ENCODE data around the gene DMGDH. TPM values are rescaled to one million over a fixed set of nuclear protein-coding genes. Genes with fewer than 3 reads are reported as not detected.

Gene DMGDH
- total and polyA plus RNA-seq, 4 donors: 28.9 to 130 (median 48.5) TPM

DNA sequence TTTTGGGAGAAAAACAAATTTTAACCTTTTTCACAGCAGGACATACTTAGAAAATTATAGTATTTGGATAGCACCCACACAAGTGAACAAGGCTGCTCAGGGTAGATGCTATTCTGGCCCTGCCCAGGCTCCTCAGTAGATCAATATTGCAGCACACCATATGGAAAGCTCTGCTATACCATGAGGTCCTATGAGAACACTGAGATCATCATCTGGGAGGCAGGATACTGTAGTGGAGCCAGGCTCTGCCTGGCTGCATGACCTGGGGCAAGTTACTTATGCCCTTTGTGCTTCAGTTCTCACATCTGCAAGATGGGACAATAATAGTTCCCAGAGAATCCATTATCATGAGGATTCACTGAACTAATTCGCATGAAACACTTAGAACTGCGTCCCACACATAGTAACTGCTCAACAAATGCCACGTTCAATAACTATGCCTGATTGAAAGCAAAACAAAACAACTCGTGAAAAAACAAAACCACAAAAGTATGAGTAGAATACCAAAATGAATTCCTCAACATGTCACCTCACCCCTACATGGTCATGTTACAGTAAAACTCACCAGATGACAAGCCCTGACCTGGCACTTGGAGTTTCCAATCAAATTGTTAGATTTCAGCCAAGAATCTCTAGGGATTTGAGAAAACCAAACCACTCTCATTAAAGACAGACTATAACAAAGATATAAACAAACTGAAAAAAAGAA, 116.2 kb downstream of the DMGDH start:
- Histone ChIP-seq H3K4me1 (ENCODE audit: control insufficient read depth in 4 of 4, insufficient read depth in 4 of 4, low read length in 3 of 4) (no peaks in the 10 kb centered on the region), H3K4me3 (ENCODE audit: low read depth in 1 of 3, low read length in 3 of 3) (no peak overlapping the region), H3K9me3 (ENCODE audit: control insufficient read depth in 4 of 4, low read length in 3 of 4) (no peaks in the 10 kb centered on the region), H3K27ac (ENCODE audit: low read depth in 1 of 2, low read length in 2 of 2) (no peak overlapping the region), H3K36me3 (ENCODE audit: control insufficient read depth in 4 of 4, insufficient read depth in 3 of 4, low read depth in 1 of 4, low read length in 3 of 4) (peaks cover 0 to 5% (median 2%) of the 10 kb centered on the region in 4 donors), H3K27me3 (ENCODE audit: control insufficient read depth in 4 of 4, insufficient read depth in 4 of 4, low read length in 3 of 4) (no peaks in the 10 kb centered on the region), H3K9ac (ENCODE audit: low read depth in 1 of 2, low read length in 2 of 2) (no peak overlapping the region)
- TF ChIP-seq, protein P1, sequence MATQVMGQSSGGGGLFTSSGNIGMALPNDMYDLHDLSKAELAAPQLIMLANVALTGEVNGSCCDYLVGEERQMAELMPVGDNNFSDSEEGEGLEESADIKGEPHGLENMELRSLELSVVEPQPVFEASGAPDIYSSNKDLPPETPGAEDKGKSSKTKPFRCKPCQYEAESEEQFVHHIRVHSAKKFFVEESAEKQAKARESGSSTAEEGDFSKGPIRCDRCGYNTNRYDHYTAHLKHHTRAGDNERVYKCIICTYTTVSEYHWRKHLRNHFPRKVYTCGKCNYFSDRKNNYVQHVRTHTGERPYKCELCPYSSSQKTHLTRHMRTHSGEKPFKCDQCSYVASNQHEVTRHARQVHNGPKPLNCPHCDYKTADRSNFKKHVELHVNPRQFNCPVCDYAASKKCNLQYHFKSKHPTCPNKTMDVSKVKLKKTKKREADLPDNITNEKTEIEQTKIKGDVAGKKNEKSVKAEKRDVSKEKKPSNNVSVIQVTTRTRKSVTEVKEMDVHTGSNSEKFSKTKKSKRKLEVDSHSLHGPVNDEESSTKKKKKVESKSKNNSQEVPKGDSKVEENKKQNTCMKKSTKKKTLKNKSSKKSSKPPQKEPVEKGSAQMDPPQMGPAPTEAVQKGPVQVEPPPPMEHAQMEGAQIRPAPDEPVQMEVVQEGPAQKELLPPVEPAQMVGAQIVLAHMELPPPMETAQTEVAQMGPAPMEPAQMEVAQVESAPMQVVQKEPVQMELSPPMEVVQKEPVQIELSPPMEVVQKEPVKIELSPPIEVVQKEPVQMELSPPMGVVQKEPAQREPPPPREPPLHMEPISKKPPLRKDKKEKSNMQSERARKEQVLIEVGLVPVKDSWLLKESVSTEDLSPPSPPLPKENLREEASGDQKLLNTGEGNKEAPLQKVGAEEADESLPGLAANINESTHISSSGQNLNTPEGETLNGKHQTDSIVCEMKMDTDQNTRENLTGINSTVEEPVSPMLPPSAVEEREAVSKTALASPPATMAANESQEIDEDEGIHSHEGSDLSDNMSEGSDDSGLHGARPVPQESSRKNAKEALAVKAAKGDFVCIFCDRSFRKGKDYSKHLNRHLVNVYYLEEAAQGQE (IDR thresholded peaks at IDR 0.05): no peak
- TF ChIP-seq HNF4A (conservative IDR thresholded peaks at IDR 0.05): no peak
- TF ChIP-seq RXRA (IDR thresholded peaks at IDR 0.05): no peak
- TF ChIP-seq, protein P2, sequence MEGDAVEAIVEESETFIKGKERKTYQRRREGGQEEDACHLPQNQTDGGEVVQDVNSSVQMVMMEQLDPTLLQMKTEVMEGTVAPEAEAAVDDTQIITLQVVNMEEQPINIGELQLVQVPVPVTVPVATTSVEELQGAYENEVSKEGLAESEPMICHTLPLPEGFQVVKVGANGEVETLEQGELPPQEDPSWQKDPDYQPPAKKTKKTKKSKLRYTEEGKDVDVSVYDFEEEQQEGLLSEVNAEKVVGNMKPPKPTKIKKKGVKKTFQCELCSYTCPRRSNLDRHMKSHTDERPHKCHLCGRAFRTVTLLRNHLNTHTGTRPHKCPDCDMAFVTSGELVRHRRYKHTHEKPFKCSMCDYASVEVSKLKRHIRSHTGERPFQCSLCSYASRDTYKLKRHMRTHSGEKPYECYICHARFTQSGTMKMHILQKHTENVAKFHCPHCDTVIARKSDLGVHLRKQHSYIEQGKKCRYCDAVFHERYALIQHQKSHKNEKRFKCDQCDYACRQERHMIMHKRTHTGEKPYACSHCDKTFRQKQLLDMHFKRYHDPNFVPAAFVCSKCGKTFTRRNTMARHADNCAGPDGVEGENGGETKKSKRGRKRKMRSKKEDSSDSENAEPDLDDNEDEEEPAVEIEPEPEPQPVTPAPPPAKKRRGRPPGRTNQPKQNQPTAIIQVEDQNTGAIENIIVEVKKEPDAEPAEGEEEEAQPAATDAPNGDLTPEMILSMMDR (IDR thresholded peaks at IDR 0.05; ENCODE audit: low read depth, low read length, missing input control): no peak
- TF ChIP-seq EGR1 (IDR thresholded peaks at IDR 0.05; ENCODE audit: low read depth in 2 of 2): no peak
- TF ChIP-seq JUND (IDR thresholded peaks at IDR 0.05): no peak
- TF ChIP-seq, protein P3, sequence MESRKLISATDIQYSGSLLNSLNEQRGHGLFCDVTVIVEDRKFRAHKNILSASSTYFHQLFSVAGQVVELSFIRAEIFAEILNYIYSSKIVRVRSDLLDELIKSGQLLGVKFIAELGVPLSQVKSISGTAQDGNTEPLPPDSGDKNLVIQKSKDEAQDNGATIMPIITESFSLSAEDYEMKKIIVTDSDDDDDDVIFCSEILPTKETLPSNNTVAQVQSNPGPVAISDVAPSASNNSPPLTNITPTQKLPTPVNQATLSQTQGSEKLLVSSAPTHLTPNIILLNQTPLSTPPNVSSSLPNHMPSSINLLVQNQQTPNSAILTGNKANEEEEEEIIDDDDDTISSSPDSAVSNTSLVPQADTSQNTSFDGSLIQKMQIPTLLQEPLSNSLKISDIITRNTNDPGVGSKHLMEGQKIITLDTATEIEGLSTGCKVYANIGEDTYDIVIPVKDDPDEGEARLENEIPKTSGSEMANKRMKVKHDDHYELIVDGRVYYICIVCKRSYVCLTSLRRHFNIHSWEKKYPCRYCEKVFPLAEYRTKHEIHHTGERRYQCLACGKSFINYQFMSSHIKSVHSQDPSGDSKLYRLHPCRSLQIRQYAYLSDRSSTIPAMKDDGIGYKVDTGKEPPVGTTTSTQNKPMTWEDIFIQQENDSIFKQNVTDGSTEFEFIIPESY (IDR thresholded peaks at IDR 0.05): no peak
- TF ChIP-seq RAD21 (IDR thresholded peaks at IDR 0.05): no peak
- no peak for TF ChIP-seq SP1 (IDR thresholded peaks at IDR 0.05)
- WGBS: 89% methylated on average over 4 of the region's 4 CpGs
- no peak for DNase-seq (ENCODE audit: low spot score)

Other genes starting within 250 kb of the DMGDH start
- gene ARSB, start 84.4 kb downstream of the DMGDH start, total RNA-seq: 10 to 100 TPM; 13.7 to 26.2 TPM
- gene ARSB, start 84.4 kb downstream of the DMGDH start, polyA plus RNA-seq: 1 to 10 TPM; 3.5 to 3.7 TPM
- 100 to 1,000 TPM in 1 of 2 donors, 10 to 100 TPM in 1; 62.3 to 374 TPM for gene BHMT2, start 93 bp upstream of the DMGDH start, total RNA-seq
- 100 to 1,000 TPM; 216 to 326 TPM for gene BHMT2, start 93 bp upstream of the DMGDH start, polyA plus RNA-seq
- gene BHMT, start 42.1 kb upstream of the DMGDH start, total RNA-seq: 100 to 1,000 TPM in 1 of 2 donors, 10 to 100 TPM in 1; 27.7 to 144 TPM
- gene BHMT, start 42.1 kb upstream of the DMGDH start, polyA plus RNA-seq: 100 to 1,000 TPM in 1 of 2 donors, 10 to 100 TPM in 1; 88.3 to 197 TPM
- 1 to 10 TPM; 8.6 to 9.7 TPM for gene JMY, start 166.5 kb upstream of the DMGDH start, total RNA-seq
- 1 to 10 TPM; 2.4 to 3.8 TPM for gene JMY, start 166.5 kb upstream of the DMGDH start, polyA plus RNA-seq